A673 (cell line): ENCODE measurements around the gene ARHGAP4. TPM values are rescaled to one million over a fixed set of nuclear protein-coding genes. Genes with fewer than 3 reads are reported as not detected.
A peak's percentile ranks its signal among the peaks of the same experiment; 100 is the strongest.

ENCODE experiments used
- Bru-seq: library from RNA; stranded (reverse); fragments of 400-500 nt; gene quantifications from one replicate; lab custom pipeline; 2021; lab: Mats Ljungman, UMichigan
- BruChase-seq, 2 experiments: library from RNA; stranded (reverse); fragments of 400-500 nt; gene quantifications; one replicate each; lab custom pipeline; 2021; lab: Mats Ljungman, UMichigan
- BruUV-seq: library from RNA; stranded (reverse); fragments of 400-500 nt; replicated peaks from 2 replicates; lab custom pipeline; 2021; lab: Mats Ljungman, UMichigan
- CTCF ChIA-PET: fragments of 300-600 bp; sonication (Branson Sonifier 250); formaldehyde crosslinking; loops from one replicate; lab custom pipeline; 2022; ENCODE audit warnings: antibody characterized with exemption; lab: Charles Lee
- POLR2A ChIA-PET: fragments of 300-600 bp; sonication (Branson Sonifier 250); formaldehyde crosslinking; loops from one replicate; lab custom pipeline; 2022; ENCODE audit warnings: antibody characterized with exemption; ENCODE audit not compliant: low non-redundant PET; lab: Charles Lee
- DNase-seq: peaks from one replicate; pipeline ENCODE4 v3.0.0-alpha.2; 2015; ENCODE audit warnings: low spot score
- H3K27ac ChIP-seq: fragments of 200-600 bp; sonication (generic); 2 replicates; pipeline ENCODE4 v1.5.1; 2016; ENCODE audit warnings: mixed run types, low read depth, mild to moderate bottlenecking, mixed read lengths, antibody characterized with exemption, low read length; ENCODE audit not compliant: poor library complexity, severe bottlenecking
- H3K27me3 ChIP-seq: fragments of 200-600 bp; sonication (generic); replicated peaks from 2 replicates; pipeline ENCODE4 v1.6.1; 2017; ENCODE audit warnings: mixed run types, low read depth, mild to moderate bottlenecking, mixed read lengths, antibody characterized with exemption, low read length; ENCODE audit not compliant: insufficient read depth, poor library complexity
- H3K36me3 ChIP-seq: fragments of 200-600 bp; sonication (generic); 2 replicates; pipeline ENCODE4 v1.6.1; 2016; ENCODE audit warnings: mixed run types, mild to moderate bottlenecking, mixed read lengths, antibody characterized with exemption, low read length; ENCODE audit not compliant: insufficient read depth, poor library complexity, severe bottlenecking
- H3K4me1 ChIP-seq: fragments of 200-600 bp; sonication (generic); 2 replicates; pipeline ENCODE4 v1.6.1; 2017; ENCODE audit warnings: mixed run types, mild to moderate bottlenecking, mixed read lengths, antibody characterized with exemption, low read length; ENCODE audit not compliant: insufficient read depth, poor library complexity, severe bottlenecking
- H3K4me3 ChIP-seq: fragments of 200-600 bp; sonication (generic); 2 replicates; pipeline ENCODE4 v1.5.1; 2016; ENCODE audit warnings: low read depth, mixed run types, mild to moderate bottlenecking, mixed read lengths, low read length; ENCODE audit not compliant: poor library complexity, severe bottlenecking
- H3K9me3 ChIP-seq: fragments of 200-600 bp; sonication (generic); 2 replicates; pipeline ENCODE4 v1.6.1; 2016; ENCODE audit warnings: mixed run types, low read depth, mild to moderate bottlenecking, mixed read lengths, antibody characterized with exemption, low read length; ENCODE audit not compliant: poor library complexity, severe bottlenecking
- CTCF ChIP-seq: fragments of 300-800, 200-600 bp; sonication (generic); conservative IDR thresholded peaks from 2 replicates; pipeline ENCODE4 v1.5.1; 2017; ENCODE audit warnings: low read depth, mild to moderate bottlenecking, antibody characterized with exemption, low read length, moderate library complexity, mixed read lengths
- EZH2 ChIP-seq: fragments of 200-600 bp; sonication (generic); IDR thresholded peaks from 2 replicates; pipeline ENCODE4 v1.6.1; 2017; ENCODE audit warnings: borderline replicate concordance, low read depth, mild to moderate bottlenecking, mixed read lengths, antibody characterized with exemption, low read length; ENCODE audit not compliant: poor library complexity, severe bottlenecking
- intact Hi-C: fragments of 100-400 bp; cut with micrococcal nuclease; formaldehyde crosslinking; loops from one replicate; pipeline ENCODE4 v1.10.0; 2022; ENCODE audit not compliant: unreplicated experiment
- long read RNA-seq: library from polyadenylated mRNA; stranded (forward); transcript quantifications from one replicate; pipeline ENCODE4 v2.0.0, GENCODE V29; 2022
- total RNA-seq: library from RNA; stranded (reverse); gene quantifications from 2 replicates; pipeline ENCODE4 v1.2.3, GENCODE V29; 2021

ARHGAP4 gene
- 43.0 and 45.7 TPM in 2 replicates for total RNA-seq
- percentile 54 among the genes with signal in this experiment for Bru-seq, nascent RNA
- BruChase-seq, experiment 1, labeled RNA remaining after a 2-hour chase, result percentile 53 among the genes with signal in this experiment
- BruChase-seq, experiment 2, labeled RNA remaining after a 6-hour chase, result percentile 59 among the genes with signal in this experiment
- long read RNA-seq, transcript ARHGAP4-201 (22 exons, 3,235 nt), result major isoform, 27 of 79 reads
- long read RNA-seq, partial matches to known transcripts, result 40 of 79 reads
- long read RNA-seq, other reads (novel, unspliced or antisense), result 12 of 79 reads

DNA sequence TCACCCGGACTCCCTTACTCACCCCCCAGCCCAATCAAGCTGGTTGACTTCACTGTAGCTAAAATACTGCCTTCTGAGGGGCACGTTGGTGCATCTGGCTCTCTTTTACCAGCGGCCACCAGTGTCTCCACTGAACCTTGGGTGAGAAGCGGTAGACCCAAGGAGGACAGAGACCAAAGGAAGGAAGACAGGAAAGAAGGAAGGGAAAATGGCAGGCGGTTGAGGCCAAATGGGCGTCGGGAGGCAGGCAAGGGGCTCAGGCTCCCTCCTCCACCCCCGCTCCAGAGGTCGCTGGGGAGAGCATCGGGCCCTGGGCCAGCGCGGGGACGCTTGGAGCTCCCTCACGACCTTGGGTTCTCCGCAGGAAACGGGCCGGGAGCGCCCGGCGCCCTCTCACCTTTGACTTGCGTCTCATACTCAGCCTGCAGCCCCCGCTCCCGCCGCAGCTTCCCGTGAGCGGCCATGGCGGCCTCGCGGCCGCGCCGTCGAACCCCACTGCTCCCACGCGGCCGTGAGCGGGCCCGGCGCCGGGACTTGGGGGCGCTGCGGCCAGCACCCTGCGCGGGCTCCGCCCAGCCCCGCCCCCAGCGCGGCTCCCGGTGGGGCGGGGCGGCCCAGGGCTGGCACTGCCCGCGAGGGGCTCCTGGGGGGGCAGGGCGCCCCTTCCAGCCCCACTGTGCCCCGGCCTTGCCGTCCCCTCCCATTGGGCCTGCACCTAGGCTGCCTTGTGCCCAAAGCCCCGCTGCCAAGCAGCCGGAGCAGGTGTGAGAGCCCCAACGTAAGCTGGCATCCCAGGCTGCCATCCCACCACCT is at the start of gene ARHGAP4:
ARHGAP4 (minus strand) TSS at position 526 of the 813 bp plus-strand sequence; CDS start at position 464, 62 bp downstream.
- TF ChIP-seq EZH2, result no peak
- H3K27me3 ChIP-seq, result no peaks in the 10 kb centered on the region
- ChIA-PET POLR2A (no interaction called here), CTCF (no interaction called here)
- no peaks in the 10 kb centered on the region for H3K36me3 ChIP-seq
- H3K4me3 ChIP-seq, result peak within 1 kb of the TSS; percentile 58
- no peak for DNase-seq
- intact Hi-C loops, result no loop called here
- H3K9me3 ChIP-seq, result no peaks in the 10 kb centered on the region
- H3K27ac ChIP-seq, result peak within 1 kb of the TSS; percentile 94
- peaks cover 20% of the 10 kb centered on the region for H3K4me1 ChIP-seq
- BruUV-seq, result no TSS peak

- no peak for DNase-seq
- no peaks in the 10 kb centered on the region for H3K36me3 ChIP-seq
- ChIA-PET POLR2A (no interaction called here), CTCF (no interaction called here)
- TF ChIP-seq EZH2 (no peak), CTCF (no peak)
- H3K4me3 ChIP-seq, result no peak overlapping the region
- H3K9me3 ChIP-seq, result no peaks in the 10 kb centered on the region
- BruUV-seq, result no TSS peak
- H3K27me3 ChIP-seq, result no peaks in the 10 kb centered on the region
- peaks cover 7% of the 10 kb centered on the region for H3K4me1 ChIP-seq
- peak overlapping the region; percentile 23 for H3K27ac ChIP-seq
- intact Hi-C loops, result loop anchor here (10.0 kb wide), 1 partner anchor 420 kb away; the partner anchor contains the start of gene RPL10
Measured at GRCh38 chrX:153974726-153975286, 48.7 kb upstream of the ARHGAP4 start.

DNA sequence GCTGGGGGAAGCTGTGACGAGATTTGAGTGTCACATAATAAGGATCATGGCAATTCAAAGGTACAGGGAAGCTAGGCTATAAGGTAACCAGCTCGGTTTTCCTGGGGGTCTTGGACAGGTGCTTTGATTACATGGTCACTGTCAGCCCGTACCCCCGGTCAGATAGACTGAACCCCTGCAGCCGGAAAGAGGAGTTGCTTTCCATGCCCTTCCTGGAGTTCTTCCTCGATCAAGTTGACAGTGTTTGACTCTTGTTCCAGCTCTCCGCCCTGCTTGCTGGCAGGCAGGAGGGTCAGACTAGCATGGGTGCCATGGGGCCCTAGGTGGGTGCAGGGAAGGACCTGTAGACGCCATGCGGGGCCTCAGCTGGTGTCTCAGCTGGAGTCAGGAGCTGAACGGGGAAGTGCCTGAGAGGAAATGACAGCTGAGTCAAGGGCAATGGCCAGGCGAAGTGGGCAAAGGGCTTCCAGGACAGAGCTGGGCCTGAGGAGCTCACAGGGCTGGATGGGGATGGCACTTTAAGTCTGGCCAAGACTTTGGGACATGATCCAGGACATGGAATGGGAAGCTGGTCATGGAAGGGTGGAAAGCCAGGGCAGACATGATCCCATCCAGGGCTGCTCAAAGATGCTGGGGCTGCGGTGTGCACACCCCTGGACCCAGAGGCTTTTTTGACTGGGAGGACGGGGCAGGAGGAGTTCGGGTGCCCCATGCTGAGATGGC is 48.1 kb upstream of the ARHGAP4 start:
- ChIA-PET CTCF (no interaction called here), POLR2A (interaction anchor here (0.6 kb wide), 1 partner anchor 11 kb away, joined by 3 read pairs; no protein-coding TSS in a partner anchor)
- H3K9me3 ChIP-seq, result no peaks in the 10 kb centered on the region
- no TSS peak for BruUV-seq
- H3K4me1 ChIP-seq, result peaks cover 7% of the 10 kb centered on the region
- H3K4me3 ChIP-seq, result peak overlapping the region; percentile 86
- intact Hi-C loops, result loop anchor here (10.0 kb wide), 1 partner anchor 421 kb away; the partner anchor contains the start of gene RPL10
- no peaks in the 10 kb centered on the region for H3K36me3 ChIP-seq
- no peak for DNase-seq
- no peaks in the 10 kb centered on the region for H3K27me3 ChIP-seq
- TF ChIP-seq CTCF (no peak), EZH2 (no peak)
- peak overlapping the region; percentile 99 for H3K27ac ChIP-seq
